Measurements from ENCODE around the gene EPHA7. TPM values are rescaled to one million over a fixed set of nuclear protein-coding genes. Genes with fewer than 3 reads are reported as not detected.

EPHA7 gene
- total RNA-seq, 1 donor from 2014 or later, result under 0.01 TPM

DNA sequence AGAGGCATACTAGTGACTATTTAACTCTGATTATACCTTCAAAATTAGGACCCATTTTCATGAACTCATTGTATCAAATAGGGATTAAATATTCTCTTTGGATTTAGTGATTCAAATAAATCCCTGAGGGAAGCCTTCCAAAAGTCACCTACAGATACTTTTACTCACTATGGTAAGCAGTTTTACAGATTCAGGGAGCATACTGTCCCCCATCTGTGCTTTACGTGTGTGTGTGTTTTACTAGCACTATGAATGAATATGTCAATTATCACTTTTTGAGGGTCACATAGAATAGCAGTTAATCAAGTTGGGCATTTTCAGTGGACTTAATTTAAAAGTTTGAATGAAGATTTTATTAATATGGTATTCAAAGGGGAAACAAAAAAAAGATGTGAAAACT, 96.7 kb downstream of the EPHA7 start:
- DNase-seq, result no peak

DNA sequence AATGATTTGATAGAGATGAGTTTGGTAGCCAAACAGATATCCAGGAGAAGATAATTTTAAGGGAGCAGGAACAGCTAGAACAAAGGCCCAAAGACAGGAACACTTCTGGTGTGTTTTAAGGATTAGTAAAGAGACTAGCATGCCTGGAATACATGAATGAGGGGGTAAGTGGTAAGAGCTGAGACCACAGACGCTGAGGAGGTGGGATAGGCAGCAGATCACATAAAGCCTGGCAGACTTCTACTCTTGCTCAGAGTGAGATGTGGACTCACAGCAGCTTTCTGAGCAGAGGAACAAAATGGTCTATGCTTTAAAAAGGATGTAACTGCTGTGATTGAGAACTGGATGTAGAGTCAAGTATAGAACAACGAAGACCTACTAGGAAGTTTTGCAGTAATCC, 100.1 kb downstream of the EPHA7 start:
- DNase-seq, result no peak

DNA sequence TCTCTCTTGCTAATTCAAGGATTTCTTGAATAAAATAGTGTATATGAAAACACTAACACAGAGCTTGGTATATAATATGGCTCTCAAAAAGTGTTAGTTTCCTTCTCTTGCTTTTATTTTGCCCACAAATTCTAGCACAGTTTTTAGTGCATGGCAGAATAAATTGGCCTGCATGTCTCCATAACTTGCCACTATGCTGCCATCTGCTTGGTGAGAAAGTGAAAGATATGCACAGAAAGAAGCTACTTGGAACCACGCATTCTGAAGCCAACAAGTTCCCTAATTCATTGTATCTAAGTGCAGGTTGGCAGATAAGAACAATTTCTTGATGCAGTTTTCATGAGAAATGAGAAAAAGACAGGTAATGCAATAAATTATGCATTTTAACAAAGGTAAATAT, 101.2 kb downstream of the EPHA7 start:
- DNase-seq, result no peak

DNA sequence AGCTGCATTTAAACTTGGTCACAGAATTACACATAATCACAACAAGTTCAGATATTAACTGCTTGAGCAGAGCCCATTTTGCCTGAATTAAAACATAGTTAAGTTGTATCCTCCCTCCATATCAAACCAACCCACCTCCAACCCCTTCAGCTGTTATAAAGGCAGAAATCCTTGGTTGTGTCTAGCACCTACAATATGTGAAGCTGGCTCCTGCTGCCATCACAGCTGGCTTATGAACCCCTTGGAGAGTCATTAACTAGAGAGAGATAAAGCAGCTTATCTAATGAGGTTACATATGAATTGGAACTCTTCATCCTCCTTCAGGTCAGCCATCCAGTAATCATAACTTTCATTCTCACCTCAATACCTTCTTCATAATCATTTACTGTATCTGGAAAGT, 101.8 kb downstream of the EPHA7 start:
- DNase-seq, result no peak

DNA sequence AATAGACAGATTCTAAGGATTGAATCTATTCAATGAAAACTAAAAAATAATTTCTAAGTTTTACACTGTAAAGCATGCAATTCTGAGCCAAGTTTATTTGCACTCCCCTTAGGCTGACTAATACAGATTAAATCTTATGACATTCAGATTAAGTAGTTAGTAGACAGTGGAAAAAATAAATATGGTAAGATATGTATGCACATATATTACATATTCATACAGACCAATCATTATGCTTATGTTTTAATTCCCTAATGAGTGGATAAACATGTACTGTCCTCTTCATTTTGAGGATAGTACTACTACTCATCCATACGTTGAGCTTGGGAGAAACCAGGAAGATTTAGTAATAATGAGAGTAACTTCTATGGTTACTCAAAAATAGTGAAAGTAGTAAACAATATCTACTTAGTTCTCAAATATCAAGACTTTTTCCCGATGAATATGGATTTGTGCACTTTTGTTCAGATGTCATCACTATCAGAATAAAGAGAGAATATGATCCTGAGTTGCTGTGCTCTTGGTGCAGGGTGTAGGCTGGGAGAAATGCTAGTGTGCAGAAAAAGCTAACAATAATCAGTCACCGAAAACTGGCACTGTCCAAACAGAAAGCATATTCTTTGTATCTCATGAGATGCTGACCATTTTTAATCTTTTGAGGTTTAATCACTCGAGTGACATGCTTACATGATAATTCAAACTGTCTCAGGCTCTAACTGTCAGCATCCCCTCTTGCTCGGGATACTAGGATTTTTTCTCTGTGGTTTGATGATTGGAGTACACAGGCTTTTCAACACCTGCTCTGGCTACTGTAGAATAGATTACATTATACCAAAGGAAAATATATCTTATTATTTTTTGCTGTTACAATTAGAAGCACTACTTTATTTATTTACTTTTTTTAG, 111.6 kb downstream of the EPHA7 start:
- no peak for DNase-seq

DNA sequence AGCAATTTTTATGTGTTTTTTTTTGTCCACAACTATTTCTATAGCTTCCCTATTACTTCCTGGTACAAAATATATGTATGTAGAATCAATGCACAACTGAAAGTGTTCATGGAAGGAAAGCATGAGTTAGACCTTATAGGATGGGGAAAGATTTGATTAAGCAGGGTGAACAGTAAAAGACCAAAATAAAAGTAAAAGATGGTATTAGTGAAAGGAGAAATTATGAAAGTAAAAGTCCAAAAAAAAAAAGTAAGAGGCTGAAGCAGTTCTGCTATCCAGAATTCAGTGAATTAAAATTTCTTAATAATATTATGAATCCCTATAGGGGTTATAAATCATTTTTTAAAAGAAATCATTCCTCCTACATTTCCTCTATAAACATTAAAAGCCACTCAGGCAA, 114.3 kb downstream of the EPHA7 start:
- no peak for DNase-seq

DNA sequence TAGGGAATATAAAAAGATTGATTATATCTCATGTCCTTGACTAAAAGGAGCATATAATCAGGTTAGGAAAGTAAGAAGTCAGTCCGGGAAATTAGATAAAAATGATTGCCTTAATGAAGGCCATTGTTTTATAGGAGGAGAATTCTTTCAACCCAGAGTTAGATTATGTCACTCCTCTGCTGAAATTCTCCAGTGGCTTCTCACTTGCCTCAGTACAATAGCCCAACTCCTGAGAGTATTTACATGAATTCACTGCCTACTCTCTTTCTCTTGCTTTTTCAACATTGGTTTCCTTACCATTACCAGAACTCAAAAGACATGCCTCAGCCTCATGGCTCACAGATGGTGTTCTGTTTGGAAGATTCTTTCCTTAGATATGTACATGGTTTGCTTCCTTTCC, 114.9 kb downstream of the EPHA7 start:
- no peak for DNase-seq

DNA sequence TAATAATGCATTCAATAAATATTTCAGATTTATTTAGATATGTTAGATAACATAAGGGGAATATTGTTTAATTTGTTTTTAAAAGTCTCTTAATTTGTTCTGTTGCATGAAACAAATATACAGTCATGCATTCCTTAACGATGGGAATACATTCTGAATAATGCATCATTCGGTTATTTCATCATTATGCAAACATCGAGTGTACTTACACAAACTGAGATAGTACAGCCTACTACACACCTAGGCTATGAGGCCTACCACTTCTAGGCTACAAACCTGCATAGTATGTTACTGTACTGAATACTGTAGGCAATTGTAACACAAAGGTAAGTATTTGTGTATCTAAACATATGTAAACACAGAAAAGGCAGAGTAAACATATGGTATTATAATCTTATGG, 118.7 kb downstream of the EPHA7 start:
- no peak for DNase-seq

DNA sequence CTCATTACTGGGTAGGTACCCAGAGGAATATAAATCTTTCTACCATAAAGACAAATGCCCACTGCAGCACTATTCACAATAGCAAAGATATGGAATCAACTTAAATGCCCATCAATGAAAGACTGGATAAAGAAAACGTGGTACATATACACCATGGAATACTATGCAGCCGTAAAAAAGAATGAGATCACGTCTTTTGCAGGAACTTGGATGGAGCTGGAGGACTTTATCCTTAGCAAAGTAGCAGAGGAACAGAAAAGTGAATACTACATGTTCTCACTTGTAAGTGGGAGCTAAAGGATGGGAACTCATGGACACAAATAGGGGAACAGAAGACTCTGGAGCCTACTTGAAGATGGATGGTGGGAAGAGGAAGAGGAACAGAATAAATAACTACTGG, 119.7 kb downstream of the EPHA7 start:
- DNase-seq, result no peak

DNA sequence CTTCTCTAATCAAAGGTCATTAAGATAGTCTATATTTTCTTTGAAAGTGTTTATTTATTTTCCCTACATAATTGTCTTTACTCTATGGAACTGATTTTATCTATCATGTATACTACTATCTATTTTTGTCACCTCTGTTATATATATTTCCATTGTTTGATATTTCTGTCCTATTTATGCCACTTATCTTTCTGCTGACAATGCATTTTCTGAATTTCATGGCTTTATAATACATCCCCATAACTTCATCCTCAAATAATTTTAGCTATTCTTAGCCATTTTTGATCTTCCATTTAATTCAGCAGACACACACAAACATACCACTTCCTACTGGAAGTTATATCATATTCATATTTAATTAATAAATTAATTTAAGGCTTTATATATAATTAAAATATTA, 123.7 kb downstream of the EPHA7 start:
- no peak for DNase-seq

DNA sequence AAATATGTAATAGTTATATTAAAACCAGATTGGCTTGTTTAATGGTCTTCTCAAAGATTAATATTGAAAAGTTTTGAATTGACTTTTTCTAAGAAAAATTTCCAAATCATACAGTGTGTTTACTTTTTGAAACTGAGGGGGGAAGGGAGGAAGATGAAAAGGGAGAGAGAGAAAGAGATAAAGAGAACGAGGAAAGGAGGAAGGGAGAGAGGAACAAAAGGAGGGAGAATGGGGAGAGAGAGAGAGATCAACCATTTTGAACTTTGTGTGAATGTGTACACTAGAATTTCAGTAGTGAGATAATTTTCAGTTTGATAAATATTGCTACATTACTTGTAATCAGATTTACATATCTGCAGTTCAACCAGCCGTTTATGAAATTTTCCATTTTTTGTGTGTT, 124.5 kb downstream of the EPHA7 start:
- DNase-seq, result no peak

DNA sequence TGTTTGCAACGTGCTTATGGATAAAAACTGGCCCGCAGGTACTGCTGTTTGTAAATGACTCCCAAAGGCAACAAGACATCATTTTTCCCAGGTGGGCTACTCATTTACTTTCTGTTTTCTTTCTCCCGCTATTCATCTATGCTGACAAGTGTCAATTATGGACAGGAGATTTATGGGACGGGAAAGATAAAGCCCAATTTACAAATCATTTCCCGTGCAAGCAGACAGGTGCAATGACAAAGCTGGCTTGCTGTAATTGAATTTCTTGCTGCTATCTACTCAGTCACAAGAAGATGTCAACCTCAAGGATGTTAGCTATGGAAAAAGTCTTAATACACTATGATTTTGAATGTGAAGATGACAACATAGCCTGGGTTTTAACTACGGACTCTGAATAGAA, 125.5 kb downstream of the EPHA7 start:
- DNase-seq, result no peak

DNA sequence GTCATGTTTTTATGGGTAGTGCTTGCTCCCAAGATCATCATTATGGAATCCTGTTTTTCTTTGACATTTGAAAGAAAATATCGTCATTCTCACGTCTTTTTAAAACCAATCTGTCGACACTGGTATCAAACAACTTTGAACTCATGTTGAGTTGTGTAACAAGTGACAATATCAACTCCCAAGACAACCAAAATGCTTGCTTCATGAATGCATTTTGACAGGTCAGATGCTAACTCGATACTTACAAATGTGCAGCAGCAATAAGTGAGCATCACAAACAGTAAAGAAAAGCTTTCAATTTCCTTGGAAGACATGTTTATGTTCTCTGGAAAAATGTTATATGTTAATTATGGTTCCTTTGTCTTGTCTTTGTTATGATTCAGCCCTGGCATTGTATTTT, 125.9 kb downstream of the EPHA7 start:
- DNase-seq, result no peak

DNA sequence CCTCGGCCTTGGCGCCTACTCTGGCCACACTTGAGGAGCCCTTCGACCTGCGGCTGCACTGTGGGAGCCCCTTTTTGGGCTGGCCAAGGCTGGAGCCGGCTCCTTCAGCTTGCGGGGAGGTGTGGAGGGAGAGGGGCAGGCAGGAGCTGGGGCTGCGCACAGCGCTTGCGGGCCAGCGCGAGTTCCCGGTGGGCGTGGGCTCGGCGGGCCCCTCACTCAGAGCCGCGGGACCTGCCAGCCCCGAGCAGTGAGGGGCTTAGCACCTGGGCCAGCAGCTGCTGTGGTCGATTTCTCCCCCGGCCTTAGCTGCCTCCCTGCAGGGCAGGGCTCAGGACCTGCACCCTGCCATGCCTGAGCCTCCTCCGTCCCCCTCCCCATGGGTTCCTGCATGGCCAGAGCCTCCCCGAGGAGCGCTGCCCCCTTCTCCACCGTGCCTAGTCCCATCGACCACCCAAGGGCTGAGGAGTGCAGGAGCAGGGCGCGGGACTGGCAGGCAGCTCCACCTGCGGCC, 136.8 kb downstream of the EPHA7 start:
- DNase-seq, result no peak

DNA sequence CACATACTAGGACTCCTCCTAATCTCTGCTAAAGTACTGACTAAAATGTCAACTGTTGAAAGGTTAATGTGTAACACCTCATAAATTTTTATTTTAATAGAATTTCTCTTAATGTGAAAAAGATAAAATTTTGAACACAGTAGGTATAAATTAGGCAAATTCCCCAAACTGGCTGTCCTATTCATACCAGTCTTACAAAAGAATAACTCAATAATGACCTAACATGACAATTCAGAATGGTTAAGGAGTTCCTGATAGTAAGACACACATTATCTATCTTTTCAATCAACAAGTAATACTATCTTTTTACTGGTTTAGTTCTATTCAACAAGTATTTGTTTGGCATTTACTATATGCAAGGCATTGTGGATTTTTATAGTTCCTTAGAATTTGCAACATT, 141.1 kb downstream of the EPHA7 start:
- DNase-seq, result no peak

DNA sequence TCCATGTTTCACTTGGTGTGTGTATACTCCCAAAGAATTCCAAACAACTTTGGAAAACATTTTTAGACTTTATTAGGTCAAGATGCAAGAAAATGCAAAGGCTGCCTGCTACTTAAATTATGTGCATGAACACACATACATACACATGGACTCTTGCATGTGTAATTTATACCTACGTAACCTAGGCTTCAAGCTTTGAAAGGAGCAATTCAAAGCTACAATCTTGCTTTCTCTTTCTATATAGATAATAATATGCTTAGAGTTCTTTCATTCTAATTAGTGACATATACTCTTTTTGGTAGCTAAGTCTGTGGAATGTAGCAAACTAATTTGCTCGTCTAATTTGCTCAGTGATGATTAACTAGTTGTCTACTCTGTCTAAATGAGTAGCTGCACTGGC, 146.5 kb downstream of the EPHA7 start:
- DNase-seq, result no peak

DNA sequence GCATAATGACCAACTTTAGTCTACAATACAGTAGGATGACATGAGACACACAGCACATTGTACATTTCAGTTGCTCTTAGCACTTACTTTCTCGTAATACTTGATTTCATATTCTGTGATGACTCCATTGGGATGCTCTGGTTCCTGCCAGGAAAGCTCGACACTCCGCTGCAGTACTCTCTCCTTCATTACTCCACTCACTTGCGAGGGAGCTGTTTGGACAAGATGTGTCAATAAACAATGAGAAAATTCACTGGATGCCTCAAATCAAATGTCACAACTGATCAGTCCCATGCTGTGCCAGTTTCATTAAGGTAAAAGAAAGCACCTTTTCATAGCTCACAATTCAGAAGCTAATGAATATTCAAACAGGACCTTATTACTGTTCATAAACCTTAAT, 147.1 kb downstream of the EPHA7 start:
- DNase-seq, result no peak

DNA sequence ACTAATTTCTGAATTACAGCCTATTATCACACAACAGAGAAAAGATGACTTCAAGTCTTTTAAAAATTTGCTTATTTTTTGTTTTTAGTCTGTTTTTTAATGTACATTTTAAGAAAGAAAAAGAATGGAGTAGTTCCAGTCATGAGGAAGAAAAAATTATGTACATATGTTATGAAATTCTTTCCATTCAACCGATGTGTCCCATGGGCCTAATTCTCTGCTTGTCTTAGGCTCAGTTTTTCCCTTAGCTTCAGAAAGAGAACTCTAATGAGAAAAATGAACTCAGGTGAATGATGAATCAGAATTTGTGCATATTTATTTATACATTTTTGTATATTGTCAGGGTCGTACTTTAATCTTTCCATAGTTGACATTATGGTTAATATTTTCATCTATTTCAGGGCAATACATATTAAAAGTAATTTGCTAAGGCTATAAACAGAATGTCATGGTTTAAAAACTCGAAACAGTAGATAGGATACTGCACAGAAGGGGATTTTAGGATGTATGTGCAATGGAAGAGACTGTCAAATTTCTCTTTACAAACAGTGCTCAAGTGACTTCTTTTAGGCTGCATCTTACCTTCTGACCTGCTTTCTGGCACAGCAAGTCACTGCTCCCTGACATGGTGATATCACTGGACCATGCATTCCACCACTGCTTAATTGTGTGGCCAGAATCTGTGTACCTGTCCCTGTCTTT, 153.1 kb downstream of the EPHA7 start:
- DNase-seq, result no peak

DNA sequence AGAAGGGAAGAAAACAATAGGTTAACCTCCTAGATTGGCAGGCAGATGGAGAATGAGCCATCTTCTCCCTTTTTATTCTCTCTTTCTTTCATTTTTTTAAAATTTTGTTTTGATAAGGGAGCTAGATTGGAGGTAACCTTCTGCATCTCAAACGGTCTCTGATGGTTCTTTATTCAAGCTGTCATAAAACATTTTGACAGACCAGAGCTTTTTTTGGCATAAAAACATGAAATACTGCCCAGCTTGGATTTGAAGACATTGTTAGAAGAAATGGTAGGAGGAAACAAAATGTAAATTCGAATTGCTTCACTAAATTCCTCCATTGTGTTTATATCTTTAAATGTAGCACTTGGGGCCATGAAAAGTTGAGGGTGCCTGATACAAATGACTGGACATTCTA, 158.5 kb downstream of the EPHA7 start:
- no peak for DNase-seq

DNA sequence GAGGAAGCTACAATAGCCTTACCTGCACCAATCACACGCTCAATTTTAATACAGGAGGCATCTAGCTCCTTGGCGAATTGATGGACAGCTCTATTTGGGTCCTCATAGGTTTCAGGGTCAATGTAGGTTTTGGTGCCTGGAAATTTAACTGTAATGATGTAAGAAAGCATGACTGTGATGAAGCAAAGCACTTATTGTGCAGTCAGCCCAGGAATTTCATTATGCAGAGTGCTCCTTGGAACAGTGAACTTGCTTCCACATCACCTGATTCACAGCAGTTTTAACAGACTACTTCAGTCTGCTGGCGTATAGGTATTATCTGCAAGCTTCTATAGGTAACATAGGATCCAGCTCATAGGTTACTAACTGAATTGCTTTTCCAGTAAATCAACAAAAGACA, 160.0 kb downstream of the EPHA7 start:
- DNase-seq, result no peak

DNA sequence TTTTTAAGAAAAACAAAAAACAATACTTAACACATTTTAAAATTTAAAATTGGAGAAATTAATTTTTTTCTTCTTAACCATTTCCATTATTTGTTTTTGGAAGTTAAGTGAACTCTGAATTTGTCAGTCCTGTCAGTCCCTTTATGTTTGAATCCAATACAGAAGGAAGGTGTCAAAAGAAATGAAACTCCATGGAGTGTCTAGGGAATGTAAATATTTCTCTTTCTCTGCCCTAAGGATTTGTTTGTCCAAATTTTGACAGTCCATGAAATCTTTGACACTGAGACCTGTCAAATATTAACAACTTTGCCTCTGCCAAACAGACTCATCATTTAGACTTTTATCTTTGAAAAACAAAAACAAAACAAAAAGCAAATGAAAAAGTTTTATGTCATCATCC, 166.4 kb downstream of the EPHA7 start:
- DNase-seq, result no peak

DNA sequence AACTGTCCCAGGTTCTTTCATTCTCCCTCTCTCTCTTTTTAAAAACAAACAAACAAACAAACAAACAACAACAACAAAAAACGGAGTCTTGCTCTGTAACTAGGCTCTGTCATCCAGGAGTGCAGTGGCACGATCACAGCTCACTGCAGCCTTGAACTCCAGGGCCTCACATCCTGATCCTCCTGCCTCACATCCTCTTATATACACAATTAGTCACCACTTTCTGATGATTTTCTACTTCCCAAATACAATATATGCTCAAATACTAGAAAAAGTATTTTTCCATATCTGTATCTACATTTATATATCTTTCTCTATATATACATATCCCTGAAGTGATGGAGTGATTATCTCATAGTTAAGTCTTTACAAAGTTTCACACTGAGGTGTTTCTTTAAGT, 170.7 kb downstream of the EPHA7 start:
- peak; percentile 44 for DNase-seq

DNA sequence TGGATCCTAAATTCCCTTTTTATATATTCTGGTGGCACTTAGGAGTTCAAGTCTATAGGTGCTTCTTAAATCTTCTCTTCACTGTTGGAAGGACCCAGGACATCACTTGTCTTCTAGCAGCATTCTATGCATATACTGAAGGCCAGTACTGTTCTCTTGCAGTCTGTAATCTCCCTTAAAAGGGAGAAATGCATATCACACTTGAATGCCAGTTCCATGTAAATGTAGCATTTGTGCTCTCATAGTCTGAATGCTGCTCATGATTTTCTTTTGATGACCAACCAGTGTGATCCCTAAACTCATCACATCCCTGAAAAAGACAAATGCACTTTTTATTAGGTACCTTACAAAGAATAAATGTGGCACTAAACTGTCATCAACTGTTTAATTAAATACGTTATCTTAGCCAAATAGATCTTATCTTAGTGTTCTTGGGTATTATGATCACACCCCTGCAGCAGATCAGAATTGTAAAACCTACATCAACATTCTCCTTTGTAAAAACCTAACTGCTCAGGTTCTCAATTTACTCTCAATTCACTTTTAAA, 176.1 kb downstream of the EPHA7 start:
- no peak for DNase-seq

DNA sequence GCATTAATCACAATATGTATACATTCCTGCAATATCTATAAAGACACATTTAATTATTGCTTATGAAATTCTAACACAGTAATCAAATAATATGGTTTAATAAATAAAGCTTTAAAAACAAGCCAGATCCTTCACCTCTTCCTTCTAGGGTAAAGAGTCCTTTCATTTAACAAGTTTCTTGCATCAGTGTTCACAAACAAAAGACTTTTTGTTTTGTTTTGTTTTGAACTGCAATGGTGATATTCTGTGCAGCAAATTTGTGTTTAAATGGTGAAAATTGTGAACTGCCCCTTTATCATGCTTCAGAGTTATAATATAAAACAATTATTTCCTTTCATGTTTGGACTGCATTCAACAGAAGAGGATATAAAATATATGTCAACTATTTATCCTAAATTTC, 177.3 kb downstream of the EPHA7 start:
- DNase-seq, result no peak
